ENCODE measurements around the gene HMGCS2. TPM values are rescaled to one million over a fixed set of nuclear protein-coding genes. Genes with fewer than 3 reads are reported as not detected.

The HMGCS2 gene
- total and polyA plus RNA-seq, 9 of the 15 experiments (the other 6 are each of a cell fraction or from before 2014, with no cell fraction given): 0.13 TPM; not detected in 8

GRCh38 chr1:119816407-119816806 lies 47.7 kb upstream of the HMGCS2 start:
- CTCF ChIA-PET (ENCODE audit: low intra/inter-chr PET ratio): no interaction called here
- no peaks in the 10 kb centered on the region for H3K36me3 ChIP-seq (ENCODE audit: control insufficient read depth, insufficient read depth, low read length)
- in situ Hi-C loops (cut with MboI): no loop called here
- no peak overlapping the region for H3K4me3 ChIP-seq
- FAIRE-seq (no peak), DNase-seq (ENCODE audit: extremely low read depth in 1 of 4, low spot score in 3 of 4) (peak in 1 of 4 experiments; percentile 24), ATAC-seq (no peak)
- intact Hi-C loops (cut with micrococcal nuclease): no loop called here
- H3K27ac ChIP-seq (ENCODE audit: extremely low read depth, low read depth, low read length): no peak overlapping the region
- no peaks in the 10 kb centered on the region for H4K20me1 ChIP-seq (replicated peaks; ENCODE audit: control insufficient read depth, insufficient read depth, low read length)
- WGBS (ENCODE audit: insufficient coverage, low coverage, missing lambda C conversion rate): 0% methylated on average over 2 of the region's 2 CpGs
- POLR2A ChIA-PET: interaction anchor here (0.9 kb wide), 1 partner anchor 58 kb away, joined by 4 read pairs; no protein-coding TSS in a partner anchor
- no peaks in the 10 kb centered on the region for H3K9me3 ChIP-seq (replicated peaks; ENCODE audit: control insufficient read depth, insufficient read depth, low read depth, low read length)
- no peaks in the 10 kb centered on the region for H3K9me1 ChIP-seq (ENCODE audit: control insufficient read depth, insufficient read depth, low read length)
- peaks cover 0 to 4% of the 10 kb centered on the region in 2 experiments; a peak in 3 of 5 replicates for H3K27me3 ChIP-seq (ENCODE audit: control insufficient read depth in 2 of 2, insufficient read depth in 2 of 2, low read length in 2 of 2)
- no peaks in the 10 kb centered on the region for H3K79me2 ChIP-seq (ENCODE audit: control insufficient read depth, insufficient read depth, low read length)
- no TSS peak for BruUV-seq (replicated peaks)
- H3K4me1 ChIP-seq (replicated peaks in 1 of 2; ENCODE audit: control insufficient read depth in 2 of 2, insufficient read depth in 2 of 2, low read length in 2 of 2): peaks cover 0 to 17% of the 10 kb centered on the region in 2 experiments; a peak in 2 of 5 replicates
- H2AFZ ChIP-seq (ENCODE audit: low read depth, low read length): no peak overlapping the region
- no peak overlapping the region for H3K4me2 ChIP-seq (ENCODE audit: insufficient read depth, low read length)
- H3K9ac ChIP-seq (ENCODE audit: insufficient read depth in 1 of 2, low read depth in 2 of 2, low read length in 2 of 2): no peak overlapping the region
- TF ChIP-seq AFF4 (CRISPR knock-in tag; IDR thresholded peaks at IDR 0.05): no peak
- no peak for TF ChIP-seq AFF1 (IDR thresholded peaks at IDR 0.05; ENCODE audit: low read depth in 1 of 2, partially characterized antibody in 2 of 2)
- no peak for TF ChIP-seq GTF2A2 (tag; IDR thresholded peaks at IDR 0.05)
- TF ChIP-seq ZNF740 (CRISPR knock-in tag; IDR thresholded peaks at IDR 0.05): no peak
- TF ChIP-seq ZNF740 (tag; IDR thresholded peaks at IDR 0.05): no peak
- TF ChIP-seq ZNF655 (CRISPR knock-in tag; IDR thresholded peaks at IDR 0.05): no peak
- no peak for TF ChIP-seq GATAD2A (IDR thresholded peaks at IDR 0.05)
- no peak for TF ChIP-seq KDM4B (IDR thresholded peaks at IDR 0.05; ENCODE audit: borderline replicate concordance in 2 of 2, low read depth in 1 of 2)
- no peak for TF ChIP-seq NR4A1 (CRISPR knock-in tag; IDR thresholded peaks at IDR 0.05)
- TF ChIP-seq NR4A1 (tag; IDR thresholded peaks at IDR 0.05): no peak
- TF ChIP-seq JUN (IDR thresholded peaks at IDR 0.05; ENCODE audit: borderline replicate concordance, low read depth, low read length): 0 out of 2 replicates have a peak, but pooled peaks have one; percentile 11
- no peak for TF ChIP-seq JUN (CRISPR knock-in tag; IDR thresholded peaks at IDR 0.05; ENCODE audit: borderline replicate concordance)
- peak; percentile 13; the same call in 1 of the 2 replicates for TF ChIP-seq CBFA2T3 (IDR thresholded peaks at IDR 0.05)

All from K562 (cell line).